HG03175 (cell line): Measurements from ENCODE around the gene TRAK1.

Experiments
- ATAC-seq: cut with Tn5 transposase; IDR thresholded peaks from one replicate; pipeline ENCODE4 v1.9.1; 2021; ENCODE audit warnings: mild to moderate bottlenecking, moderate library complexity; ENCODE audit not compliant: unreplicated experiment

TRAK1 gene

DNA sequence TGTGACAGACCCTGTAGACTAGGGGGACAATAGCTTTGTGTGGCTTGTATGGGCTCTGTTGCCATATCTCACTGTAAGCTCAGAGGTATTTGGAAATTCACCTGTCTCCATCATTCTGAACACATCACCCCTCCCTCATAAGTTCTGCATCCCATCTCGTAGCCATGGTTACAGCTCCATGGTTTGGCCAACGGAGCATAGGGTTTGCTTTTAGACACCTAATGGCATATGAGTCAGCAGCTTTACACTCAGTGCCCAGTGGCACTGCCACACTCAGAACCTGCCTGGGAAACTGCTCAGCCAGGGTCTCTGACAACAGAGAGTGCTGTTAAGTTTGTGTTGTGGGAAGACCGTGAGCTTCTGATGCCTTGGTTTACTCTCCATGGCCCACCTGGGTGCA, 107.6 kb downstream of the TRAK1 start:
- ATAC-seq, result no peak

DNA sequence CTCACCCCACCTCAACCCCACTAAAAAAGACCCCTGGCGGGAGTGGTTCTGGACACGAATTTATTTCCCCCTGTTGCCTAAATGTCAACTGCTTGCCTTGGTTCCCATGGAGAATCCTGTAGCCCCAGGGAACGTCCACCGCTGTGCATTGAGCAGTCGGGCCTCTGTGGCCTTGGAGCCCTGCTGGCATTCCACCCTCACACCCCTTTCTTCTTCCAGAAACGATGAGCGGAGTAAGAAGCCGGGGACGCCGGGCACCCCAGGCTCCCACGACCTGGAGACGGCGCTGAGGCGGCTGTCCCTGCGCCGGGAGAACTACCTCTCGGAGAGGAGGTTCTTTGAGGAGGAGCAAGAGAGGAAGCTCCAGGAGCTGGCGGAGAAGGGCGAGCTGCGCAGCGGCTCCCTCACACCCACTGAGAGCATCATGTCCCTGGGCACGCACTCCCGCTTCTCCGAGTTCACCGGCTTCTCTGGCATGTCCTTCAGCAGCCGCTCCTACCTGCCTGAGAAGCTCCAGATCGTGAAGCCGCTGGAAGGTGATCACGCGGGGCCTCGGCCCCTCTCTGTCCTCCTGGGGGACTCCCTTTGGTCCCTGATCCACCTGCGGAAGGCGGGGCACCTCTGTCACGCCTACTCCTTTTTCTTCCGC, 111.2 kb downstream of the TRAK1 start:
- no peak for ATAC-seq

DNA sequence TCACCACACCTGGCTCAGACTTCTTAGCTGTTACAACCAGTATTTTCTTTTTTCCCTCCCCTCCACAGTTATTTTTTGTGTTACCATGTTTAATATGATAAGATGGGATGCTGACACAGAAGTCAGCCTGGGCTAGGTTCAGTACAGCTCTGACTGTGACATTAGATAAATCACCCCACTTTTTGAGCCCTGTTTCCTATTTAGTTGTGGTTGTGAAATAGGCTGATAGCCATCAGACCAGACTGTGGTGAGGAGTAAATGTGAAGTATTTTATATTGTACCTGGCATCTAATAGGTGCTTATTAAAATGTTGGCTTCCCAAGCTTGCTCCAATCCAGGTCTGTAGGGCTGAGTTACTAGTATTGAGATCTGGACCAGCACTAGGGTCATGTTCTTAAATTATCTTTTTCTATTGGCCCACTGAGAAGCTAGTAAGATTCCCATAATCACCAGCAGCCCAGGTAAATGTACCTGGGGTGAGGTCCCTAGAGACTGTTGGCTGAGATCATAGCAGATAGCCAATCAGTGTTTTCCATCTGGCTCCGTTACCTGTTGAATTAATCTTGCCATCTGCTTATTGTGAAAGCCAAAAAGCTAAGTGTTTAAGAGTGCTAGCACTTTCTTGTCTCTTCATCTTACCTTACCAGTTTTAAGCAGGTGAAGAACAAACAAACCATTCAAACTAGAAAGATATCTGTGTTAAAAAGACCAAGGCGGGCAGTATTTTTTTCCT, 113.9 kb downstream of the TRAK1 start:
- ATAC-seq, result no peak

- peak; percentile 69 for ATAC-seq
Observed at GRCh38 chr3:42205800-42206514, 114.8 kb downstream of the TRAK1 start.

DNA sequence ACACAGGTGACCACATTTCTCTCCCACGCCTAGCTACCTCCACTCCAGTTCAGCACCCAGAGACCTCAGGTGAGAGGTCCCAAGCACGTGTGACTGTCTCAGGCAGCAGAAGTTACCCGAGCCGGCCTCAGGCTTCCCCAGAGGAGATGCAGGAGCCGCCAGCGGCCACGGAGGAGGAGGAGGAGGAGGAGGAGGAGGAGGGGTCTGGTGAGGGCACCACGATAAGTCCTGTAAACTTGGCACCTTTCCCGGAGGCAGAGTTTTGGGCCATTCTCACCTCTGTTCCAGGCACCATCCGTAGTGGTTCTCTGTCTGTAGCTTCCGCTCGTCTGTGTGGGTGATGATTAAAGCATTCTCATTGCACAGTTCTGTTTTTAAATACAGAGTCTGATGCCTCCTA, 118.8 kb downstream of the TRAK1 start:
- ATAC-seq, result no peak

GRCh38 chr3:42210726-42211125, 119.6 kb downstream of the TRAK1 start:
- no peak for ATAC-seq

GRCh38 chr3:42213417-42213816, 122.3 kb downstream of the TRAK1 start:
- ATAC-seq, result no peak

- ATAC-seq, result no peak
Observed at GRCh38 chr3:42214064-42214463, 122.9 kb downstream of the TRAK1 start.

- ATAC-seq, result peak; percentile 43
Observed at GRCh38 chr3:42214565-42215283, 123.6 kb downstream of the TRAK1 start.

DNA sequence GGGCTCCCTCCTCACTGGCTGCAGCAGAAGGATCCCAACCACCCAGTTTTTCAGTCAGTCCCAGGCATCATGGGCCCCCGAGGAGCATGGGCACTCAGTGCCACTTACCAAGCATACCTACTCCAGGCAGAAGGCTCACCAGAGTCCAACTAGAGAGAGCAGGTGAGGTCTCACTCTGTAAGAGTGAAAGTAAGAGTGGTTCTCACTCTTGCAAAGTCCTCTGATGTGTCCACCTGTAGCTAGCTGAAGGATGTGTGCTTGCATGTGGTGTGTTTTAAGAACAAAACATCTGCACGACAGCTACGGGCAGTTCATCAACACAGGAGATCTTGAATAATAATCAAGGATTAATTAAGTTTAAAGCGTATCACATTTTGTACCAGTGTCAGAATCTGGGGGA, 125.1 kb downstream of the TRAK1 start:
- peak; percentile 80 for ATAC-seq

DNA sequence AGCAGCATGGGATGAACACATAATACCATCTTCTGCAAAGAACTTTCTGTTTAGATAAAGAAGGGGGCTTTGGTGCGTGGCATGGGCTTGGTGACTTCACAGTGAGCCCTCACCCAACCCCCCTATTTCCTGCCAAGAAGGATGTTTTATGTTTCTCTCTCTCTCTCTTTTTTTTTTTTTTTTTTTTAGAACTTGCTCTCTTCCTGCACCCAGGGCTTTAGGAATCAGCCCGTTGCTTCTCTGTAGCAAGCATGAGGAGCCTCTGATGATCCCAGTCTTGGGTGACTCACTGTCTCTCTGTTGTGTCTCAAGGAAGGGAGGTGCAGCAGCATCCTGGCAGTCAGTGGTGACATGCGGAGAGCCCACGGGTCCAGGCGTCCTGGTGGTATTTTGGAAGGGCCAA, 125.8 kb downstream of the TRAK1 start:
- no peak for ATAC-seq

GRCh38 chr3:42220436-42221121, 129.4 kb downstream of the TRAK1 start:
- no peak for ATAC-seq

DNA sequence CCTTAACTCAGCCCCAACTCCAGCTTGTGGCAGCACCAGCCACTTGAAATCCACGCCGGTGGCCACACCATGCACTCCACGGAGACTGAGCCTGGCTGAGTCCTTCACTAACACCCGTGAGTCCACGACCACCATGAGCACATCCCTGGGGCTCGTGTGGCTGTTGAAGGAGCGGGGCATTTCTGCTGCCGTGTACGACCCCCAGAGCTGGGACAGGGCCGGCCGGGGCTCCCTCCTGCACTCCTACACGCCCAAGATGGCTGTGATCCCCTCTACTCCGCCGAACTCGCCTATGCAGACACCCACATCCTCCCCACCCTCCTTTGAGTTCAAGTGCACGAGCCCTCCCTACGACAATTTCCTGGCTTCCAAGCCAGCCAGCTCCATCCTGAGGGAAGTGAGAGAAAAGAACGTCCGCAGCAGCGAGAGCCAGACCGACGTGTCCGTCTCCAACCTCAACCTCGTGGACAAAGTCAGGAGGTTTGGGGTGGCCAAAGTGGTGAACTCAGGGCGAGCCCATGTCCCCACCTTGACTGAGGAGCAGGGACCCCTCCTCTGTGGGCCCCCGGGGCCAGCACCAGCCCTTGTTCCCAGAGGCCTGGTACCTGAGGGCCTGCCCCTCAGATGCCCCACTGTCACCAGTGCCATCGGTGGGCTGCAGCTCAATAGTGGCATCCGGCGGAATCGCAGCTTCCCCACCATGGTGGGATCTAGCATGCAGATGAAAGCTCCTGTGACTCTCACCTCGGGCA, 132.0 kb downstream of the TRAK1 start:
- no peak for ATAC-seq

DNA sequence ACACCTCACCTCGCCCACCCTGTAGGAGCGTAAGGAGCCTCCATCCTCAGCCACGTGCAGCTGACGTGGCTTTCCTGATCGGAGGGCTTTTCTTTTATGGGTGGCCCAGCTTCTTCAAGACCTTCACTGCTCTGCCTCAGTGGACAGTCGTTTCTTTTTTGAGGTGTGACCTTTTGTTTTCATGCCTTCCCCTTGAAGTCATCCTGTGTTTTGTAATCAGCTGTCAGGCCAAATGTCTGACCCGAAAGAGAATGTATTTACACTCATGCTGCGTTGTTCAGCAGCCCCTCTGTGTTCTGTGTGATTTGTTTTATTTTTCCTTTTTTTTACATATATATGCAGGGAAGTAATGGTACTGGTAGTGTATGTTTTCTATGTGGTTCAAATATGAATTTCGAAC, 133.0 kb downstream of the TRAK1 start:
- ATAC-seq, result no peak

- no peak for ATAC-seq
Observed at GRCh38 chr3:42224658-42225421, 133.7 kb downstream of the TRAK1 start.

DNA sequence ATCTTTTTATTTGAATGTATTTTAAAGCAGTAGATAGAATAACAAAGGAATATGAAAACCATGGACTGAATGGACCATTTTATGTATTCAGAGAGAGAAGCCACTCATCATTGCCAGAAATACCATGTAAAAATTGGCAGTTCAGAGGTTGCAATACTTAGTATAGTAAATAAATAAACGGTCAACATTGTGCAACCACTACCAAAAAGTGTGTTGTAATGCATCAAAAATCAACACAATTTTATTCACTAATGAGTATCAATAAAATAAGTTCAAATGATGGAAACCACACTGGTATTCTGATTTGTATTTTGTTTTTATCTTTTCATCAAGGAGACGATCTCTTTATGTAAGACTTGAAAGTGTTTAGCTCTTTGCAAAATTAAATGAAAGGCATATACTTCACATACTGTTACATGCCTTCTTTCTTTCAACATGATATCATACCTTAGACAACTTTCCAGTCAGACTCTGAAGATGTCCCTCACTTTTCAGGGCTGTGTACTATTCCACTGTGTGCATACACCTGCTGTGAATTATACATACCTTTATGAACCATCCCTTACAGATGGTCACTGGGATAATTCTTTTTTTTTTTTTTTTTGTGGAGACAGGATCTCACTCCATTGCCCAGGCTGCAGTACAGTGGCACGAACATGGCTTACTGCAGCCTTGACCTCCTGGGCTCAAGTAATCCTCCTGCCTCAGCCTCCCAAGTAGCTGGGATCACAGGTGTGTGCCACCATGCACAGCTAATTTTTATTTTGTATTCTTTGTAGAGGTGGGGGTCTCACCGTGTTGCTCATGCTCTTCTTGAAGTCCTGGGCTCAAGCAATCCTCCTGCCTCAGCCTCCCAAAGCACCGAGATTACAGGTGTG, 134.6 kb downstream of the TRAK1 start:
- no peak for ATAC-seq

DNA sequence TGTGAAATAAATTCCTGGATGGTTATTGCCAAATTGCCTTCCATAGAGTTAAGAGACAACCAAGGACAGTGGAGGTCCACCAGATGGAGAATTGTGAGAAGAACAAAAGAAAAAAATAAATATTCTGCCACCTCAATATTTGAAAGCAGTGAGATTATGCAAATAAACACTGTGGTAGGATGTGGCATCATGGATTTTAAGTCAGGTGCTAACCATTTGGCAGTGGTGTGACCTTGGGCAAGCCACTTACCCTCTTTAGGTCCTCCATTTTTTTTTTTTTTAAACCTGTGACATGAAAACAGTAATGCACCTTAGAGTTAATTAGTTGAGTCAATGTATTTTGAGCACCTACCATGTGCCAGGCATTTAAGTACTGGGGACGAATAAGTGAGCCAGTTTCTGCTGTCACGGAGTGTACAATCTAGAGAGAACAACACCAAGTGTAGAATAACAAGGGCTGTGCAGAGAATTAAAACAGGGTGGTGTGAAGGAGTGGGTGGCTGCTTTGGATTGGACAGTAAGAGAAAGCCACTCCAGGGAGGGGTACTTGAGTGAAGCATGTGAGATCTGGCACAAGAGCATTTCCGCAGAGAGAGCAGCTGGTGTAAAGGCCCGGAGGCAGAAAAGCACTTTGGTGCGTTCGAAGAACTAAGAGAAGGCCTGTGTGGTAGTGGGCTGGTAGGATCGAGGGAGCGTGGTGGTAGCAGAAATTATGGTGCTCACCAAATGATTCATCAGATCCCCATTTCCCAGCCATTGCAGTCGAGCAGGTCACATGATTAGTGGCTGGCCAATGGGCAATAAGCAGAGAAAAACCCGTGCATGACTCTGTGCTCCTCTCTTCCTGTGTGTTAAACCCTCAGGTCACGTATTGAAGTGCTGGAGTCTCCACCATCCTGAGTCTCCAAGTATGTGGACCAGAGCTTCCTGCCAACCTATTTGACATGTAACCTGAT, 135.6 kb downstream of the TRAK1 start:
- ATAC-seq, result no peak
